B cell (primary cell): Measurements from ENCODE around the gene HSCB. TPM values are rescaled to one million over a fixed set of nuclear protein-coding genes. Genes with fewer than 3 reads are reported as not detected.

ENCODE experiments used
- ATAC-seq: fragments of 200-7000 bp; cut with Tn5 transposase; one replicate; pipeline ENCODE4 v1.10.0; 2021; ENCODE audit warnings: low read depth, mild to moderate bottlenecking, moderate number of reproducible peaks, moderate library complexity
- CTCF ChIA-PET: fragments of 350-600 bp; sonication (Branson Sonifier 250); formaldehyde crosslinking; loops from one replicate; lab custom pipeline; 2021; ENCODE audit warnings: antibody characterized with exemption, inconsistent platforms; lab: Charles Lee
- POLR2A ChIA-PET: fragments of 350-600 bp; sonication (Branson Sonifier 250); formaldehyde crosslinking; loops from one replicate; lab custom pipeline; 2021; ENCODE audit warnings: antibody characterized with exemption; lab: Charles Lee
- DNase-seq: peaks from one replicate; pipeline ENCODE4 v3.0.0; 2013
- H2AFZ ChIP-seq: 2 replicates; pipeline ENCODE4 v1.6.1; 2012; ENCODE audit warnings: mild to moderate bottlenecking, low read depth, low read length; ENCODE audit not compliant: insufficient read depth, poor library complexity, severe bottlenecking
- H3K27ac ChIP-seq, 2 donors: 1 replicate in 1 of 2; 2 replicates in 1 of 2; pipeline ENCODE4 v1.5.1; 2012 to 2013; ENCODE audit warnings: low read length in 2 of 2, mild to moderate bottlenecking in 2 of 2, moderate library complexity in 1 of 2
- H3K27me3 ChIP-seq, 4 experiments: fragments of 200-600 bp in 1 of 4; sonication (generic) in 1 of 4; replicated peaks in 1 of 4; 1 replicate in 2 of 4; 2 replicates in 2 of 4; pipeline versions ENCODE4 v1.6.1 to v1.7.0; 2013 to 2016; ENCODE audit warnings: low read length in 3 of 4, mild to moderate bottlenecking in 2 of 4, mixed read lengths in 1 of 4, moderate library complexity in 1 of 4; ENCODE audit not compliant: insufficient read depth in 4 of 4, control insufficient read depth in 3 of 4; ENCODE audit errors: control extremely low read depth in 1 of 4
- H3K36me3 ChIP-seq, 2 experiments: replicated peaks in 1 of 2; 1 replicate in 1 of 2; 2 replicates in 1 of 2; pipeline versions ENCODE4 v1.6.1 to v1.7.1; 2013; ENCODE audit warnings: low read length in 1 of 2; ENCODE audit not compliant: insufficient read depth in 2 of 2, control insufficient read depth in 1 of 2; ENCODE audit errors: control extremely low read depth in 1 of 2, extremely low read depth in 1 of 2
- H3K4me1 ChIP-seq, 2 donors: fragments of 200-600 bp in 1 of 2; sonication (generic) in 1 of 2; 1 replicate in 1 of 2; 2 replicates in 1 of 2; pipeline versions ENCODE4 v1.5.1 to v1.6.1; 2013 to 2017; ENCODE audit warnings: low read length in 2 of 2; ENCODE audit not compliant: control insufficient read depth in 2 of 2, insufficient read depth in 2 of 2
- H3K4me2 ChIP-seq: replicated peaks from 2 replicates; pipeline ENCODE3; 2012; ENCODE audit warnings: mild to moderate bottlenecking, low read depth, low read length; ENCODE audit not compliant: poor library complexity, severe bottlenecking
- H3K4me3 ChIP-seq, 5 experiments: fragments of 200-600 bp in 1 of 5; sonication (generic) in 1 of 5; 1 replicate in 3 of 5; 2 replicates in 2 of 5; pipeline versions ENCODE4 v1.5.1 to v1.7.0; 2011 to 2016; ENCODE audit warnings: low read length in 4 of 5, mild to moderate bottlenecking in 4 of 5, low read depth in 2 of 5, control low read depth in 1 of 5, moderate library complexity in 1 of 5; ENCODE audit not compliant: insufficient read depth in 1 of 5; ENCODE audit errors: control extremely low read depth in 1 of 5, extremely low read depth in 1 of 5
- H3K79me2 ChIP-seq: fragments of 200-600 bp; sonication (generic); one replicate; pipeline ENCODE4 v1.6.0; 2016; ENCODE audit warnings: low read length; ENCODE audit not compliant: control insufficient read depth, insufficient read depth
- H3K9ac ChIP-seq: fragments of 200-600 bp; sonication (generic); 2 replicates; pipeline ENCODE4 v1.6.1; 2017; ENCODE audit warnings: mild to moderate bottlenecking, low read length, moderate library complexity
- H3K9me3 ChIP-seq, 3 donors: one replicate each; pipeline versions ENCODE4 v1.6.1 to v1.7.1; 2013; ENCODE audit warnings: low read length in 2 of 3; ENCODE audit not compliant: control insufficient read depth in 2 of 3, insufficient read depth in 1 of 3; ENCODE audit errors: control extremely low read depth in 1 of 3
- H4K20me1 ChIP-seq: 2 replicates; pipeline ENCODE4 v1.6.0; 2012; ENCODE audit warnings: mild to moderate bottlenecking, low read length; ENCODE audit not compliant: insufficient read depth, control insufficient read depth, poor library complexity, severe bottlenecking
- H3K27ac Mint-ChIP-seq: one replicate; pipeline ENCODE4 v1.8.0; 2021; ENCODE audit warnings: mixed read lengths
- H3K27me3 Mint-ChIP-seq: one replicate; pipeline ENCODE4 v1.8.0; 2021; ENCODE audit warnings: mixed read lengths
- H3K4me1 Mint-ChIP-seq: one replicate; pipeline ENCODE4 v1.8.0; 2021; ENCODE audit warnings: mixed read lengths
- H3K4me3 Mint-ChIP-seq: one replicate; pipeline ENCODE4 v1.8.0; 2021; ENCODE audit warnings: mixed read lengths
- H3K9me3 Mint-ChIP-seq: one replicate; pipeline ENCODE4 v1.8.0; 2022; ENCODE audit warnings: mixed read lengths; ENCODE audit not compliant: insufficient read depth
- CTCF ChIP-seq: fragments of 200-600 bp; IDR thresholded peaks from one replicate; pipeline ENCODE4 v1.8.0; 2022; ENCODE audit warnings: antibody characterized with exemption, mild to moderate bottlenecking
- EZH2 ChIP-seq: IDR thresholded peaks from 2 replicates; pipeline ENCODE4 v1.6.1; 2012; ENCODE audit warnings: borderline replicate concordance, low read depth, mild to moderate bottlenecking, moderate library complexity, low read length; ENCODE audit not compliant: insufficient read depth, poor library complexity, severe bottlenecking
- WGBS: methylation state at CpG from one replicate; pipeline ENCODE4 v1.1.5; 2013; ENCODE audit warnings: missing lambda C conversion rate; ENCODE audit not compliant: insufficient coverage; 5-methylcytosine and 5-hydroxymethylcytosine counted together
- intact Hi-C: fragments of 100-400 bp; cut with micrococcal nuclease; formaldehyde crosslinking; loops from one replicate; pipeline ENCODE4 v1.10.0; 2022
- polyA plus RNA-seq: library from polyadenylated mRNA; depleted of rRNA; stranded (reverse); fragments of >200 nt; gene quantifications from 2 replicates; pipeline ENCODE4 v1.2.3, GENCODE V29; 2012
- total RNA-seq, 2 donors: library from RNA; stranded (reverse); fragments of 120-200 nt in 1 of 2; gene quantifications; 1 replicate in 1 of 2; 2 replicates in 1 of 2; pipeline versions ENCODE4 v1.2.3 to v1.2.4, GENCODE V29; 2013 to 2022

HSCB gene
- total and polyA plus RNA-seq, 2 donors (not counting 1 experiment from before 2014, with no cell fraction given): 12.8 to 18.3 TPM

- intact Hi-C loops: no loop called here
- H3K9me3 ChIP-seq: no peaks in the 10 kb centered on the region
- H3K9me3 Mint-ChIP-seq: no peaks in the 10 kb centered on the region
- no peak overlapping the region for H3K9ac ChIP-seq
- POLR2A ChIA-PET: no interaction called here
- no peak overlapping the region for H3K27ac ChIP-seq
- no peak overlapping the region for H3K4me2 ChIP-seq
- H3K79me2 ChIP-seq: peaks cover 29% of the 10 kb centered on the region
- CTCF ChIA-PET: interaction anchor here (1.2 to 1.8 kb wide), 2 partner anchors 22 to 33 kb away, joined by 3 to 6 read pairs; no protein-coding TSS in a partner anchor
- H3K27me3 ChIP-seq: no peaks in the 10 kb centered on the region
- no peak overlapping the region for H2AFZ ChIP-seq
- H3K4me1 ChIP-seq: peaks cover 28 to 43% of the 10 kb centered on the region in 2 donors
- peaks cover 10 to 33% of the 10 kb centered on the region in 2 experiments for H3K36me3 ChIP-seq
- H3K4me3 ChIP-seq: no peak overlapping the region
- ATAC-seq: no peak
- DNase-seq: no peak
- H3K4me3 Mint-ChIP-seq: no peak overlapping the region
- no peaks in the 10 kb centered on the region for H3K27me3 Mint-ChIP-seq
- 17% methylated on average over 3 of the region's 5 CpGs for WGBS
- H4K20me1 ChIP-seq: no peaks in the 10 kb centered on the region
- TF ChIP-seq CTCF (no peak), EZH2 (no peak)
- H3K27ac Mint-ChIP-seq: peak overlapping the region; percentile 56
- peaks cover 59% of the 10 kb centered on the region for H3K4me1 Mint-ChIP-seq
These were observed 54.4 kb downstream of the HSCB start for GRCh38 chr22:28795932-28796856.
